22Rv1 (cell line): ENCODE measurements around the gene STN1.

Experiments used
- CTCF ChIP-seq: fragments of 450-650 bp; IDR thresholded peaks from 2 replicates; pipeline ENCODE4 v1.5.1; 2017; ENCODE audit warnings: mild to moderate bottlenecking
- ZFX ChIP-seq: fragments of 450-650 bp; IDR thresholded peaks from 2 replicates; pipeline ENCODE4 v1.6.1; 2017; ENCODE audit warnings: antibody characterized with exemption, borderline replicate concordance

- TF ChIP-seq CTCF (no peak), ZFX (no peak)
Observed at GRCh38 chr10:103905441-103905840, 12.5 kb downstream of the STN1 start.
